Liver (tissue), 9 donors: ENCODE data around the gene BPGM. TPM values are rescaled to one million over a fixed set of nuclear protein-coding genes. Genes with fewer than 3 reads are reported as not detected.
A peak's percentile ranks its signal among the peaks of the same experiment; 100 is the strongest.

Source experiments
- DNase-seq: peaks from one replicate; pipeline ENCODE4 v3.0.0-alpha.2; 2017; ENCODE audit warnings: low spot score
- H3K27ac ChIP-seq, 2 donors: one replicate each; pipeline ENCODE4 v1.7.0; 2013; ENCODE audit warnings: inconsistent platforms in 2 of 2, low read length in 2 of 2, control low read depth in 1 of 2, low read depth in 1 of 2, mild to moderate bottlenecking in 1 of 2
- H3K27me3 ChIP-seq, 4 donors: one replicate each; pipeline versions ENCODE4 v1.6.1 to v1.7.0; 2013; ENCODE audit warnings: low read length in 3 of 4, inconsistent platforms in 1 of 4, mild to moderate bottlenecking in 1 of 4, moderate library complexity in 1 of 4; ENCODE audit not compliant: control insufficient read depth in 4 of 4, insufficient read depth in 4 of 4
- H3K36me3 ChIP-seq, 4 donors: one replicate each; pipeline versions ENCODE4 v1.6.1 to v1.7.0; 2013; ENCODE audit warnings: low read length in 3 of 4, mild to moderate bottlenecking in 3 of 4, low read depth in 1 of 4, moderate library complexity in 1 of 4; ENCODE audit not compliant: control insufficient read depth in 4 of 4, insufficient read depth in 3 of 4
- H3K4me1 ChIP-seq, 4 donors: one replicate each; pipeline versions ENCODE4 v1.6.1 to v1.7.0; 2013; ENCODE audit warnings: low read length in 3 of 4, mild to moderate bottlenecking in 3 of 4, moderate library complexity in 1 of 4; ENCODE audit not compliant: control insufficient read depth in 4 of 4, insufficient read depth in 4 of 4
- H3K4me3 ChIP-seq, 3 donors: one replicate each; pipeline versions ENCODE4 v1.6.1 to v1.7.0; 2013; ENCODE audit warnings: low read length in 3 of 3, control low read depth in 1 of 3, low read depth in 1 of 3, mild to moderate bottlenecking in 1 of 3
- H3K9ac ChIP-seq, 2 donors: one replicate each; pipeline ENCODE4 v1.7.0; 2013; ENCODE audit warnings: low read length in 2 of 2, mild to moderate bottlenecking in 2 of 2, moderate library complexity in 2 of 2, control low read depth in 1 of 2, low read depth in 1 of 2
- H3K9me3 ChIP-seq, 4 donors: one replicate each; pipeline versions ENCODE4 v1.6.1 to v1.7.0; 2013; ENCODE audit warnings: low read length in 3 of 4; ENCODE audit not compliant: control insufficient read depth in 4 of 4
- EGR1 ChIP-seq, 2 donors: IDR thresholded peaks; 2 replicates each; pipeline ENCODE4 v1.6.1; 2016 to 2018; ENCODE audit warnings: antibody characterized with exemption in 2 of 2, low read depth in 2 of 2
- FOXA1 ChIP-seq: IDR thresholded peaks from 2 replicates; pipeline ENCODE4 v1.6.1; 2016; ENCODE audit warnings: antibody characterized with exemption
- FOXA2 ChIP-seq: IDR thresholded peaks from 2 replicates; pipeline ENCODE4 v1.6.1; 2016; ENCODE audit warnings: antibody characterized with exemption
- GABPA ChIP-seq, 2 donors: IDR thresholded peaks in 1 of 2; conservative IDR thresholded peaks in 1 of 2; 2 replicates each; pipeline ENCODE4 v1.6.1; 2016; ENCODE audit warnings: antibody characterized with exemption in 2 of 2, mild to moderate bottlenecking in 1 of 2, moderate library complexity in 1 of 2
- HNF4A ChIP-seq, 2 donors: conservative IDR thresholded peaks; 2 replicates each; pipeline ENCODE4 v1.6.1; 2016; ENCODE audit warnings: antibody characterized with exemption in 2 of 2, mild to moderate bottlenecking in 2 of 2
- HNF4G ChIP-seq: IDR thresholded peaks from 2 replicates; pipeline ENCODE4 v1.6.1; 2016; ENCODE audit warnings: antibody characterized with exemption
- JUND ChIP-seq, 2 donors: IDR thresholded peaks; 2 replicates each; pipeline ENCODE4 v1.6.1; 2016; ENCODE audit warnings: antibody characterized with exemption in 2 of 2
- RAD21 ChIP-seq, 2 donors: IDR thresholded peaks; 2 replicates each; pipeline ENCODE4 v1.6.1; 2016; ENCODE audit warnings: antibody characterized with exemption in 2 of 2, mild to moderate bottlenecking in 2 of 2
- RXRA ChIP-seq, 2 donors: IDR thresholded peaks; 2 replicates each; pipeline ENCODE4 v1.6.1; 2017 to 2018; ENCODE audit warnings: antibody characterized with exemption in 2 of 2, mild to moderate bottlenecking in 1 of 2
- SP1 ChIP-seq: IDR thresholded peaks from 2 replicates; pipeline ENCODE4 v1.6.1; 2018; ENCODE audit warnings: antibody characterized with exemption, mild to moderate bottlenecking
- TAF1 ChIP-seq: conservative IDR thresholded peaks from 2 replicates; pipeline ENCODE4 v1.6.1; 2016; ENCODE audit warnings: antibody characterized with exemption, mild to moderate bottlenecking
- YY1 ChIP-seq: IDR thresholded peaks from 2 replicates; pipeline ENCODE4 v1.6.1; 2016; ENCODE audit warnings: antibody characterized with exemption, mild to moderate bottlenecking
- WGBS: extraction: QIAGEN DNeasy Blood & Tissue Kit; methylation state at CpG from one replicate; pipeline ENCODE4 v1.1.7; 2013; 5-methylcytosine and 5-hydroxymethylcytosine counted together
- polyA plus RNA-seq, 2 donors: library from polyadenylated mRNA; stranded (reverse) in 1 of 2; unstranded in 1 of 2; fragments of 200-250 nt in 1 of 2; fragments of >200 nt in 1 of 2; fragmentation: Nextera tagmentation in 1 of 2; extraction: Ambion mirVana in 1 of 2; gene quantifications; one replicate each; pipeline versions ENCODE4 v1.2.1 to v1.2.3, GENCODE V29; 2013 to 2015
- total RNA-seq, 2 donors: library from RNA; depleted of rRNA; stranded (reverse); fragments of >200 nt; gene quantifications; one replicate each; pipeline ENCODE4 v1.2.3, GENCODE V29; 2014
- TF ChIP-seq, protein P1 (sequence below): IDR thresholded peaks from 2 replicates; pipeline ENCODE4 v1.6.1; 2016; ENCODE audit warnings: antibody characterized with exemption, mild to moderate bottlenecking
- TF ChIP-seq, protein P2 (sequence below): IDR thresholded peaks from 2 replicates; pipeline ENCODE4 v1.6.1; 2016; ENCODE audit warnings: antibody characterized with exemption
- TF ChIP-seq, protein P3 (sequence below): IDR thresholded peaks from 2 replicates; pipeline ENCODE4 v1.6.1; 2016; ENCODE audit warnings: antibody characterized with exemption
- TF ChIP-seq, protein P4 (sequence below): fragments of 150-350 bp; IDR thresholded peaks from 2 replicates; pipeline ENCODE4 v1.5.1; 2017; ENCODE audit warnings: improper control_type of control experiment, low read depth, low read length; ENCODE audit not compliant: missing input control
- donor health status: healthy.
- donor health status: healthy.
- donor health status: healthy.
- donor health status: healthy.
- donor health status: healthy.

The BPGM gene
- total and polyA plus RNA-seq, 4 donors: 6.1 to 250 (median 7.6) TPM

DNA sequence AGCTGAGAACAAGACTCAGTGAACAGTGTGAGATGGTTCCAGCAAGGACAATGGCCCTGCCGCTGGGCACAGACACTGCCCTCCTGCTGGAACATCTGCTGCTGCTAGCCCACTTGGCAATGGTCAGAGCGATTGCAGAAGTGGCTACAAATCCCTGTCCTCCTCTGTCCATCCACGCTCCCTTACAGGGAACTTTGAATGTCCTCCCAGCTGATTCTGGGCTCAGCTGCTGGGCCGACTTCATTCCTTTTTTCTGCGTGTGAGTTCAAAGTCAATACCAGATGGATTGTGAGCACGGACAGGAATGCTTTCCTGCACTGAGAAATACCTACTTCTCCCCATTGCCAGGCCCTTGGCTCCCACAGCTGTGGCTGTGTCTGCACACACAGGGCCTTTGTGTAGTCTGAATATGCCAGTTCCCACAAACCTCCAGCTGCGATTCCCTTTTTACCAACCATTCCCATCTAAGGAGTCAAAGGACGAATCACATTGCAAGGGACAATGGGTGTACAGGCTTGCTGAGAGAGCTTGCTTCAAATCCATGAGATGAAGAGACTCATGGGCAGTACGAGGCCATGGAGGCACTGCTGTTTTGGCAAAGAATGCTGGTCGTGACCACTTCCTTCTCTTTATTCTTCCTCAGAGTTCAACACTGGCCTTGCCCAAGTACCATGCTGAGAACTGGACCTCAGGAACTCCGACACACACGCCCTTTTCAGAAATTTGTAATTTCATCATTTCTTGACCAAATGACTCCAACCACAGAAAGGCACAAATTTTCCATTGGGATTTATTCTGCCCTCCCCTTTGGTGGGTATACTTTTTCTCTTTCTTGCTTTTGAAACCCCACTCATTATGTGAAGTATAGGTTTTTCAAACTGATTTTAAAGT is 44.2 kb downstream of the BPGM start:
- H3K27me3 ChIP-seq: no peaks in the 10 kb centered on the region
- H3K9me3 ChIP-seq: no peaks in the 10 kb centered on the region
- no peaks in the 10 kb centered on the region for H3K4me1 ChIP-seq
- DNase-seq: no peak
- H3K36me3 ChIP-seq: no peaks in the 10 kb centered on the region
- H3K27ac ChIP-seq: peak overlapping the region in 1 of 2 donors; percentile 15
- 87% methylated on average over 12 of the region's 12 CpGs for WGBS
- H3K9ac ChIP-seq: no peak overlapping the region
- no peak for TF ChIP-seq TAF1
- TF ChIP-seq SP1: no peak
- no peak for TF ChIP-seq RXRA (IDR thresholded peaks at IDR 0.05)
- no peak overlapping the region for H3K4me3 ChIP-seq

DNA sequence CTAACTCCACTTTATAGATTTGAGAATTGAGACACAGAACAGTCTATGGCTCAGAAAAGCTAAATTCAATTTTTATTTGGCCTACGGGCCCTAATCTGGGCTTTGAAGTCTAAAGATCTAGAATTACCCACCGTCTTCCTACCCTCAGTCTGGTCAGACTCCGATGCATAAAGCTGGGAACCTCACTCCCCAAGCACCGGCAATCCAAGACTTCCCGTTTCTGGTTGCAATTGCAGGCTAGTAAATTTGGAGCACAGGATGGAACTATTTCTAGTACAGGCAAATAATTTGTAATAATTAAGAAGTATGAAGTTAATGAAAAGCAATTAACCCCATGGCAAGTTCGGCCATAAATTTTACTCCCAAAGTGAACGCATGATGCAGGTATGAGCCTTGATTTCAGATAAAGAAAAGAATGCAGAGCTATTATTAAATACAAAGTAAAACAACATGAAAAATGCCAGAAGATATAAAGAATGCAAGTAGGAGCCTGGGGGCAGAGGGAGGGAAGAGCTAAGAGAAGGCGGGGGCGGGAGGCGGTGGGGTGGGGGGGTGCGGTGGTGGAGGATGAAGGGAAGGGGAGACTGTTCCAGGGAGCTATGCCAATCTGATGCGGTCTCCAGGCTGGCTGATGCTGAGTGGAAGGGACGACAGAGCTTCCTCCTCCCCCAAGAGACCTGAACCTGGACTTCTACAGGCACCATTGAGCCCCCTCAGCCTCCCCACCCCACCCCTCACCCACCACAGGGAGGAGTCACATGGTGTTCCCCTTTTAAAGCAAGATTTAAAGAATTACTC is 45.1 kb downstream of the BPGM start:
- no peaks in the 10 kb centered on the region for H3K9me3 ChIP-seq
- TF ChIP-seq TAF1: no peak
- TF ChIP-seq GABPA (IDR thresholded peaks at IDR 0.05 in 1 of 2, conservative IDR thresholded peaks at IDR 0.05 in 1 of 2): no peak
- TF ChIP-seq, protein P1, sequence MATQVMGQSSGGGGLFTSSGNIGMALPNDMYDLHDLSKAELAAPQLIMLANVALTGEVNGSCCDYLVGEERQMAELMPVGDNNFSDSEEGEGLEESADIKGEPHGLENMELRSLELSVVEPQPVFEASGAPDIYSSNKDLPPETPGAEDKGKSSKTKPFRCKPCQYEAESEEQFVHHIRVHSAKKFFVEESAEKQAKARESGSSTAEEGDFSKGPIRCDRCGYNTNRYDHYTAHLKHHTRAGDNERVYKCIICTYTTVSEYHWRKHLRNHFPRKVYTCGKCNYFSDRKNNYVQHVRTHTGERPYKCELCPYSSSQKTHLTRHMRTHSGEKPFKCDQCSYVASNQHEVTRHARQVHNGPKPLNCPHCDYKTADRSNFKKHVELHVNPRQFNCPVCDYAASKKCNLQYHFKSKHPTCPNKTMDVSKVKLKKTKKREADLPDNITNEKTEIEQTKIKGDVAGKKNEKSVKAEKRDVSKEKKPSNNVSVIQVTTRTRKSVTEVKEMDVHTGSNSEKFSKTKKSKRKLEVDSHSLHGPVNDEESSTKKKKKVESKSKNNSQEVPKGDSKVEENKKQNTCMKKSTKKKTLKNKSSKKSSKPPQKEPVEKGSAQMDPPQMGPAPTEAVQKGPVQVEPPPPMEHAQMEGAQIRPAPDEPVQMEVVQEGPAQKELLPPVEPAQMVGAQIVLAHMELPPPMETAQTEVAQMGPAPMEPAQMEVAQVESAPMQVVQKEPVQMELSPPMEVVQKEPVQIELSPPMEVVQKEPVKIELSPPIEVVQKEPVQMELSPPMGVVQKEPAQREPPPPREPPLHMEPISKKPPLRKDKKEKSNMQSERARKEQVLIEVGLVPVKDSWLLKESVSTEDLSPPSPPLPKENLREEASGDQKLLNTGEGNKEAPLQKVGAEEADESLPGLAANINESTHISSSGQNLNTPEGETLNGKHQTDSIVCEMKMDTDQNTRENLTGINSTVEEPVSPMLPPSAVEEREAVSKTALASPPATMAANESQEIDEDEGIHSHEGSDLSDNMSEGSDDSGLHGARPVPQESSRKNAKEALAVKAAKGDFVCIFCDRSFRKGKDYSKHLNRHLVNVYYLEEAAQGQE: no peak
- H3K4me1 ChIP-seq: no peaks in the 10 kb centered on the region
- no peaks in the 10 kb centered on the region for H3K27me3 ChIP-seq
- H3K36me3 ChIP-seq: no peaks in the 10 kb centered on the region
- WGBS: 83% methylated on average over 13 of the region's 13 CpGs
- no peak for DNase-seq
- no peak overlapping the region for H3K9ac ChIP-seq
- H3K27ac ChIP-seq: no peak overlapping the region
- no peak overlapping the region for H3K4me3 ChIP-seq

DNA sequence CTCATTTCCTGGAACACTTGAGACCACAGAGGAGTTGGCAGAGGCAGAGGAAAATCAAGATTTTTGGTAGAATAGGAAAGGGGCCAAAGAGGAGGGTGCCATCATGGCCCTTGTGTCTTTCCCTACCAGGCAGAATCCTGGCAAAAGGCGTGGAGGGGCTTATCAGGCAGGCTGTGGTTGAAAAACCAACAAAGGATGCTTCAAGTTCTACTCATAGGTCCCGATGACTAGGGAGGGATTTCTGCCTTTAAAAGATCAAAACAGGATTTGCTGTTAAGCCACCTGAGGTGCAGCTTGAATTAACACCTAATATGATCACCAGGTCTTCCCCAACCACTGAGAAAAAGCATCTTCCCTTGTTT is 45.7 kb downstream of the BPGM start:
- Histone ChIP-seq H3K27me3 (no peaks in the 10 kb centered on the region), H3K36me3 (no peaks in the 10 kb centered on the region), H3K4me3 (no peak overlapping the region), H3K9ac (no peak overlapping the region), H3K27ac (no peak overlapping the region), H3K9me3 (no peaks in the 10 kb centered on the region), H3K4me1 (no peaks in the 10 kb centered on the region)
- 69% methylated on average over 2 of the region's 2 CpGs for WGBS
- no peak for DNase-seq
- TF ChIP-seq, protein P2, sequence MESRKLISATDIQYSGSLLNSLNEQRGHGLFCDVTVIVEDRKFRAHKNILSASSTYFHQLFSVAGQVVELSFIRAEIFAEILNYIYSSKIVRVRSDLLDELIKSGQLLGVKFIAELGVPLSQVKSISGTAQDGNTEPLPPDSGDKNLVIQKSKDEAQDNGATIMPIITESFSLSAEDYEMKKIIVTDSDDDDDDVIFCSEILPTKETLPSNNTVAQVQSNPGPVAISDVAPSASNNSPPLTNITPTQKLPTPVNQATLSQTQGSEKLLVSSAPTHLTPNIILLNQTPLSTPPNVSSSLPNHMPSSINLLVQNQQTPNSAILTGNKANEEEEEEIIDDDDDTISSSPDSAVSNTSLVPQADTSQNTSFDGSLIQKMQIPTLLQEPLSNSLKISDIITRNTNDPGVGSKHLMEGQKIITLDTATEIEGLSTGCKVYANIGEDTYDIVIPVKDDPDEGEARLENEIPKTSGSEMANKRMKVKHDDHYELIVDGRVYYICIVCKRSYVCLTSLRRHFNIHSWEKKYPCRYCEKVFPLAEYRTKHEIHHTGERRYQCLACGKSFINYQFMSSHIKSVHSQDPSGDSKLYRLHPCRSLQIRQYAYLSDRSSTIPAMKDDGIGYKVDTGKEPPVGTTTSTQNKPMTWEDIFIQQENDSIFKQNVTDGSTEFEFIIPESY: no peak
- TF ChIP-seq, protein P3, sequence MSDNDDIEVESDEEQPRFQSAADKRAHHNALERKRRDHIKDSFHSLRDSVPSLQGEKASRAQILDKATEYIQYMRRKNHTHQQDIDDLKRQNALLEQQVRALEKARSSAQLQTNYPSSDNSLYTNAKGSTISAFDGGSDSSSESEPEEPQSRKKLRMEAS: no peak
- TF ChIP-seq HNF4G: no peak
- TF ChIP-seq TAF1: no peak
- TF ChIP-seq RXRA (IDR thresholded peaks at IDR 0.05): no peak
- no peak for TF ChIP-seq HNF4A (conservative IDR thresholded peaks at IDR 0.05)
- no peak for TF ChIP-seq YY1
- TF ChIP-seq JUND (IDR thresholded peaks at IDR 0.05): no peak
- TF ChIP-seq EGR1 (IDR thresholded peaks at IDR 0.05; ENCODE audit: low read depth in 2 of 2): no peak
- TF ChIP-seq FOXA2: no peak
- TF ChIP-seq FOXA1: no peak
- TF ChIP-seq, protein P4, sequence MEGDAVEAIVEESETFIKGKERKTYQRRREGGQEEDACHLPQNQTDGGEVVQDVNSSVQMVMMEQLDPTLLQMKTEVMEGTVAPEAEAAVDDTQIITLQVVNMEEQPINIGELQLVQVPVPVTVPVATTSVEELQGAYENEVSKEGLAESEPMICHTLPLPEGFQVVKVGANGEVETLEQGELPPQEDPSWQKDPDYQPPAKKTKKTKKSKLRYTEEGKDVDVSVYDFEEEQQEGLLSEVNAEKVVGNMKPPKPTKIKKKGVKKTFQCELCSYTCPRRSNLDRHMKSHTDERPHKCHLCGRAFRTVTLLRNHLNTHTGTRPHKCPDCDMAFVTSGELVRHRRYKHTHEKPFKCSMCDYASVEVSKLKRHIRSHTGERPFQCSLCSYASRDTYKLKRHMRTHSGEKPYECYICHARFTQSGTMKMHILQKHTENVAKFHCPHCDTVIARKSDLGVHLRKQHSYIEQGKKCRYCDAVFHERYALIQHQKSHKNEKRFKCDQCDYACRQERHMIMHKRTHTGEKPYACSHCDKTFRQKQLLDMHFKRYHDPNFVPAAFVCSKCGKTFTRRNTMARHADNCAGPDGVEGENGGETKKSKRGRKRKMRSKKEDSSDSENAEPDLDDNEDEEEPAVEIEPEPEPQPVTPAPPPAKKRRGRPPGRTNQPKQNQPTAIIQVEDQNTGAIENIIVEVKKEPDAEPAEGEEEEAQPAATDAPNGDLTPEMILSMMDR: no peak
- no peak for TF ChIP-seq RAD21 (IDR thresholded peaks at IDR 0.05)
